Tibial nerve (tissue), 4 donors: Measurements from ENCODE around the gene STX18.
"Not testable (repeated sequence)": the region's sequence is repeated elsewhere in the genome, so short reads cannot be mapped to it uniquely, and the experiment has no call there.

Source experiments
- CTCF ChIP-seq, 5 experiments: fragments of 200-600 bp in 3 of 5; fragments of 450-650 bp in 2 of 5; sonication (generic) in 3 of 5; IDR thresholded peaks; one replicate each; pipeline ENCODE4 v1.5.1; 2016 to 2019; ENCODE audit warnings: antibody characterized with exemption in 5 of 5, mild to moderate bottlenecking in 3 of 5, moderate library complexity in 2 of 5
- EP300 ChIP-seq, 2 donors: sonication (generic); formaldehyde crosslinking; IDR thresholded peaks; one replicate each; pipeline ENCODE4 v1.6.1; 2017; ENCODE audit warnings: antibody characterized with exemption in 2 of 2, mild to moderate bottlenecking in 1 of 2
- POLR2A ChIP-seq, 2 donors: fragments of 450-650 bp; IDR thresholded peaks; one replicate each; pipeline ENCODE4 v1.6.1; 2017; ENCODE audit warnings: antibody characterized with exemption in 2 of 2, mild to moderate bottlenecking in 2 of 2, moderate library complexity in 2 of 2

- not testable (repeated sequence) for TF ChIP-seq POLR2A, CTCF, EP300 (IDR thresholded peaks at IDR 0.05)
Measured at GRCh38 chr4:4550161-4550560, 8.3 kb upstream of the STX18 start.
